Endodermal cell (in vitro differentiated cells): Measurements from ENCODE around the gene XAB2. TPM values are rescaled to one million over a fixed set of nuclear protein-coding genes. Genes with fewer than 3 reads are reported as not detected.

Experiments
- DNase-seq: peaks from one replicate; pipeline ENCODE4 v3.0.0-alpha.2; 2017
- H3K27ac ChIP-seq: 2 replicates; pipeline ENCODE4 v1.5.1; 2013; ENCODE audit warnings: mild to moderate bottlenecking, low read depth, low read length, moderate library complexity
- H3K27me3 ChIP-seq: 2 replicates; pipeline ENCODE4 v1.6.1; 2013; ENCODE audit warnings: mild to moderate bottlenecking, low read length, moderate library complexity; ENCODE audit not compliant: insufficient read depth, control insufficient read depth, poor library complexity, severe bottlenecking
- H3K36me3 ChIP-seq: 2 replicates; pipeline ENCODE4 v1.7.0; 2013; ENCODE audit warnings: mild to moderate bottlenecking, low read length, moderate library complexity; ENCODE audit not compliant: control insufficient read depth, insufficient read depth
- H3K4me1 ChIP-seq: one replicate; pipeline ENCODE4 v1.7.0; 2013; ENCODE audit warnings: low read length; ENCODE audit not compliant: control insufficient read depth, insufficient read depth
- H3K4me3 ChIP-seq: 2 replicates; pipeline ENCODE4 v1.5.1; 2013; ENCODE audit warnings: mild to moderate bottlenecking, low read length, moderate library complexity
- H3K9ac ChIP-seq: 2 replicates; pipeline ENCODE4 v1.6.1; 2013; ENCODE audit warnings: mild to moderate bottlenecking, low read length, moderate library complexity; ENCODE audit not compliant: poor library complexity, severe bottlenecking; ENCODE audit errors: extremely low read depth
- H3K9me3 ChIP-seq: 2 replicates; pipeline ENCODE4 v1.6.1; 2013; ENCODE audit warnings: mild to moderate bottlenecking, low read length, moderate library complexity; ENCODE audit not compliant: control insufficient read depth
- H3K27ac Mint-ChIP-seq: 2 replicates; pipeline ENCODE4 v1.8.0; 2020; ENCODE audit warnings: mixed read lengths
- H3K27me3 Mint-ChIP-seq: 2 replicates; pipeline ENCODE4 v1.8.0; 2021; ENCODE audit warnings: mild to moderate bottlenecking, mixed read lengths; ENCODE audit not compliant: insufficient read depth
- H3K36me3 Mint-ChIP-seq: 2 replicates; pipeline ENCODE4 v1.8.0; 2020; ENCODE audit warnings: low read depth, mixed read lengths
- H3K4me1 Mint-ChIP-seq: 2 replicates; pipeline ENCODE4 v1.8.0; 2020; ENCODE audit warnings: mixed read lengths
- H3K4me3 Mint-ChIP-seq: 2 replicates; pipeline ENCODE4 v1.8.0; 2020; ENCODE audit warnings: mild to moderate bottlenecking, moderate library complexity, mixed read lengths
- H3K9me3 Mint-ChIP-seq: 2 replicates; pipeline ENCODE4 v1.8.0; 2020; ENCODE audit warnings: mild to moderate bottlenecking, mixed read lengths
- WGBS, 2 experiments: methylation state at CpG; one replicate each; pipeline versions ENCODE4 v1.1.5 to v1.1.7; 2013; ENCODE audit warnings: missing lambda C conversion rate in 2 of 2, mixed read lengths in 1 of 2; ENCODE audit not compliant: insufficient coverage in 1 of 2, insufficient read length in 1 of 2; 5-methylcytosine and 5-hydroxymethylcytosine counted together
- total RNA-seq, 2 donors: library from RNA; stranded (reverse); fragmentation: NEBNext Ultra II Directional in 1 of 2; extraction: Animal tissue kit (Norgen Biotek cat#: 25700) in 1 of 2; gene quantifications; 2 replicates in 1 of 2; 3 replicates in 1 of 2; pipeline ENCODE4 v1.2.1, GENCODE V29; 2021
- TF ChIP-seq, protein P1 (sequence below): fragments of 200-600 bp; sonication (generic); conservative IDR thresholded peaks from 2 replicates; pipeline ENCODE4 v1.5.0; 2021; ENCODE audit warnings: antibody characterized with exemption, mild to moderate bottlenecking

The XAB2 gene
- total RNA-seq, 2 donors from 2014 or later = 44.3 to 46.6 TPM

GRCh38 chr19:7617172-7617571 lies 12.2 kb downstream of the XAB2 start:
- WGBS, 2 experiments = 73 to 90% methylated on average over 3 to 12 of the region's 12 CpGs
- Histone ChIP-seq H3K27ac (no peak overlapping the region), H3K27me3 (no peaks in the 10 kb centered on the region), H3K4me1 (no peaks in the 10 kb centered on the region), H3K9me3 (no peaks in the 10 kb centered on the region), H3K4me3 (no peak overlapping the region), H3K36me3 (peaks cover 13% of the 10 kb centered on the region), H3K9ac (no peak overlapping the region)
- H3K4me3 Mint-ChIP-seq = no peak overlapping the region
- TF ChIP-seq, protein P1, sequence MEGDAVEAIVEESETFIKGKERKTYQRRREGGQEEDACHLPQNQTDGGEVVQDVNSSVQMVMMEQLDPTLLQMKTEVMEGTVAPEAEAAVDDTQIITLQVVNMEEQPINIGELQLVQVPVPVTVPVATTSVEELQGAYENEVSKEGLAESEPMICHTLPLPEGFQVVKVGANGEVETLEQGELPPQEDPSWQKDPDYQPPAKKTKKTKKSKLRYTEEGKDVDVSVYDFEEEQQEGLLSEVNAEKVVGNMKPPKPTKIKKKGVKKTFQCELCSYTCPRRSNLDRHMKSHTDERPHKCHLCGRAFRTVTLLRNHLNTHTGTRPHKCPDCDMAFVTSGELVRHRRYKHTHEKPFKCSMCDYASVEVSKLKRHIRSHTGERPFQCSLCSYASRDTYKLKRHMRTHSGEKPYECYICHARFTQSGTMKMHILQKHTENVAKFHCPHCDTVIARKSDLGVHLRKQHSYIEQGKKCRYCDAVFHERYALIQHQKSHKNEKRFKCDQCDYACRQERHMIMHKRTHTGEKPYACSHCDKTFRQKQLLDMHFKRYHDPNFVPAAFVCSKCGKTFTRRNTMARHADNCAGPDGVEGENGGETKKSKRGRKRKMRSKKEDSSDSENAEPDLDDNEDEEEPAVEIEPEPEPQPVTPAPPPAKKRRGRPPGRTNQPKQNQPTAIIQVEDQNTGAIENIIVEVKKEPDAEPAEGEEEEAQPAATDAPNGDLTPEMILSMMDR = no peak
- no peak overlapping the region for H3K27ac Mint-ChIP-seq
- no peaks in the 10 kb centered on the region for H3K9me3 Mint-ChIP-seq
- DNase-seq = no peak
- peaks cover 51% of the 10 kb centered on the region for H3K36me3 Mint-ChIP-seq
- no peaks in the 10 kb centered on the region for H3K4me1 Mint-ChIP-seq
- no peaks in the 10 kb centered on the region for H3K27me3 Mint-ChIP-seq

GRCh38 chr19:7614859-7615741 lies 14.2 kb downstream of the XAB2 start:
- no peaks in the 10 kb centered on the region for H3K9me3 ChIP-seq
- H3K4me1 ChIP-seq = no peaks in the 10 kb centered on the region
- H3K27ac ChIP-seq = no peak overlapping the region
- 93 to 96% methylated on average over 31 to 59 of the region's 59 CpGs for WGBS, 2 experiments
- H3K9me3 Mint-ChIP-seq = no peaks in the 10 kb centered on the region
- no peaks in the 10 kb centered on the region for H3K27me3 Mint-ChIP-seq
- TF ChIP-seq, protein P1 = no peak
- peaks cover 12% of the 10 kb centered on the region for H3K36me3 ChIP-seq
- no peak overlapping the region for H3K9ac ChIP-seq
- no peak overlapping the region for H3K4me3 Mint-ChIP-seq
- DNase-seq = no peak
- peaks cover 49% of the 10 kb centered on the region for H3K36me3 Mint-ChIP-seq
- H3K4me3 ChIP-seq = no peak overlapping the region
- no peaks in the 10 kb centered on the region for H3K27me3 ChIP-seq
- H3K27ac Mint-ChIP-seq = no peak overlapping the region
- H3K4me1 Mint-ChIP-seq = no peaks in the 10 kb centered on the region

DNA sequence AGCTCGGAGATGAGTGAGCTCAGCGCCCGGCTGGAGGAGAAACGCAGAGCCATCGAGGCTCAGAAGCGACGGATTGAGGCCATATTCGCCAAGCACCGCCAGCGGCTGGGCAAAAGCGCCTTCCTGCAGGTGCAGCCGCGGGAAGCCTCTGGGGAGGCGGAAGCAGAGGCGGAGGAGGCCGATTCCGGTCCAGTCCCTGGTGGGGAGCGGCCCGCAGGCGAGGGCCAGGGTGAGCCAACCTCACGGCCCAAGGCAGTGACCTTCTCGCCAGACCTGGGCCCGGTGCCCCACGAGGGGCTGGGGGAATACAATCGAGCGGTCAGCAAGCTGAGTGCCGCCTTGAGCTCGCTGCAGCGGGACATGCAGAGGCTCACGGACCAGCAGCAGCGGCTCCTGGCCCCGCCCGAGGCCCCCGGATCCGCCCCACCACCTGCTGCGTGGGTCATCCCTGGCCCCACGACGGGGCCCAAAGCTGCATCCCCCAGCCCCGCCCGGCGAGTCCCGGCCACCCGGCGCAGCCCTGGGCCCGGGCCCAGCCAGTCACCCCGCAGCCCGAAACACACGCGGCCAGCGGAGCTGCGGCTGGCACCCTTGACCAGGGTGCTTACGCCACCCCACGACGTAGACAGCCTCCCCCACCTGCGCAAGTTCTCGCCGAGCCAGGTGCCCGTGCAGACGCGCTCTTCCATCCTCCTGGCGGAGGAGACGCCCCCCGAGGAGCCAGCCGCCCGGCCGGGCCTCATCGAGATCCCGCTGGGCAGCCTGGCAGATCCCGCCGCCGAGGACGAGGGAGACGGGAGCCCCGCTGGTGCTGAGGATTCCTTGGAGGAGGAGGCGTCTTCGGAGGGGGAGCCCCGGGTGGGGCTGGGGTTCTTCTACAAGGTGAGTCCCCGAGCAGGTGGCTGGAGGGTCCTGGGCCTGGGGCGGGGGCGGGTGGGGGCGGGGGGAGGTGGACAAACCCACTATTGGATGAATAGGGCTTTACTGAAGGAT lies 16.8 kb downstream of the XAB2 start:
- Mint-ChIP-seq H3K9me3 (no peaks in the 10 kb centered on the region), H3K4me3 (no peak overlapping the region), H3K27me3 (no peaks in the 10 kb centered on the region), H3K27ac (no peak overlapping the region), H3K4me1 (no peaks in the 10 kb centered on the region), H3K36me3 (peaks cover 48% of the 10 kb centered on the region)
- H3K4me1 ChIP-seq = no peaks in the 10 kb centered on the region
- TF ChIP-seq, protein P1 = no peak
- H3K4me3 ChIP-seq = no peak overlapping the region
- H3K36me3 ChIP-seq = peaks cover 13% of the 10 kb centered on the region
- no peaks in the 10 kb centered on the region for H3K27me3 ChIP-seq
- no peak for DNase-seq
- no peak overlapping the region for H3K9ac ChIP-seq
- H3K27ac ChIP-seq = no peak overlapping the region
- no peaks in the 10 kb centered on the region for H3K9me3 ChIP-seq
- WGBS, 2 experiments = 94 to 98% methylated on average over 27 to 77 of the region's 81 CpGs
